ENCODE measurements around the gene UGT1A10.

UGT1A10 gene

DNA sequence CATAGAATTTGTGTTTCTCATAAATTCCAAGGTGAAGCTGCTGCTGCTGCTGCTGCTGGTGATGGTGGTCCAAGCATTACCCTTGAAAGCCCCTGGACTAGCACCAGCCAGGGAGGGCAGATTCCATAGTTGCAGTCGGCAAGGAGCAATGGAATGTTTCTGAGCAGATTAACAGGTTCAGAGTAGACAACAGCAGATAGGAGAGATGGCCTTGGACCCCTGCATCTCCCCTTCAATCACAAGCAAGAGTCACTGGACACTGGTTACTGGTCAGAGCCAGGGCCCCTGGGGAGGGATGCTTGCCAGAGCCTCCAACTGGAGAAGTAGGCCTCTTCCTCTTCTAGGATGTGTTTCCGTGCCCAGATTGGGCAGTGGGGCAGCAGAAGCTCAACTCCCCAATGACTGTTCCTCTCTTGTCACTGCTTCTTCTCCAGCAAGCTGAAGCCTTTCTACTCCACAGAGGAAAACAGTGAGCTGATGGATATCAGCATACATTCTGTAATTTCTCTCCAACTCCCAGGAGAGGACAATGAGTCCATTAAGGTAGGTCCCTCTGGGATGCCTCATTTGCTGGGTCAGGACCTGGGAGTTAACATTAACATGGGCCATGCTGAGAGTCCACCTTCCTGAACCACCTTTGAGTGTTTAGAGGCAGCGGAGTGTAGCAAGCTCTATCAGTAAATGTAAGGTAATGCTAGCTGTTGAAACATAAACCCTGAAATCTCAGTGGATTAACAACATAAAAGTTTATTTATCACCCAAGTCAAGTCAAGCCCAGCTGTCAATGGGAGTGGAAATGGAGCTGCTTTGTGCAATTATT is 177.2 kb downstream of the UGT1A10 start:
- no peaks in the 10 kb centered on the region for H3K4me1 ChIP-seq (ENCODE audit: insufficient read depth, low read length)

GRCh38 chr2:233814056-233814835 is 178.0 kb downstream of the UGT1A10 start:
- no peak overlapping the region for H3K9ac ChIP-seq (ENCODE audit: low read length)
- no peaks in the 10 kb centered on the region for H3K4me1 ChIP-seq (ENCODE audit: insufficient read depth, low read length)
- no peaks in the 10 kb centered on the region for H3K36me3 ChIP-seq (ENCODE audit: insufficient read depth, low read length)
- no peaks in the 10 kb centered on the region for H3K27me3 ChIP-seq (ENCODE audit: control insufficient read depth in 1 of 2, insufficient read depth in 2 of 2, low read length in 2 of 2)
- no peak overlapping the region for H3K4me3 ChIP-seq (ENCODE audit: low read depth in 1 of 2, low read length in 2 of 2)
- no peak overlapping the region for H3K27ac ChIP-seq (ENCODE audit: low read depth, low read length)
- H3K9me3 ChIP-seq (ENCODE audit: low read length): no peaks in the 10 kb centered on the region

More for the DNA sequence above, 177.2 kb downstream of the UGT1A10 start:
- no peaks in the 10 kb centered on the region for H3K36me3 ChIP-seq (ENCODE audit: insufficient read depth, low read length)
- H3K4me3 ChIP-seq (ENCODE audit: low read depth in 1 of 2, low read length in 2 of 2): no peak overlapping the region
- H3K27ac ChIP-seq (ENCODE audit: low read depth, low read length): no peak overlapping the region
- H3K9me3 ChIP-seq (ENCODE audit: low read length): no peaks in the 10 kb centered on the region
- H3K27me3 ChIP-seq (ENCODE audit: control insufficient read depth in 1 of 2, insufficient read depth in 2 of 2, low read length in 2 of 2): no peaks in the 10 kb centered on the region
- H3K9ac ChIP-seq (ENCODE audit: low read length): no peak overlapping the region

GRCh38 chr2:233815861-233816260 is 179.6 kb downstream of the UGT1A10 start:
- Histone ChIP-seq H3K27me3 (ENCODE audit: control insufficient read depth in 1 of 2, insufficient read depth in 2 of 2, low read length in 2 of 2) (no peaks in the 10 kb centered on the region), H3K36me3 (ENCODE audit: insufficient read depth, low read length) (no peaks in the 10 kb centered on the region), H3K9ac (ENCODE audit: low read length) (no peak overlapping the region), H3K4me3 (ENCODE audit: low read depth in 1 of 2, low read length in 2 of 2) (no peak overlapping the region), H3K27ac (ENCODE audit: low read depth, low read length) (no peak overlapping the region), H3K9me3 (ENCODE audit: low read length) (no peaks in the 10 kb centered on the region), H3K4me1 (ENCODE audit: insufficient read depth, low read length) (no peaks in the 10 kb centered on the region)

DNA sequence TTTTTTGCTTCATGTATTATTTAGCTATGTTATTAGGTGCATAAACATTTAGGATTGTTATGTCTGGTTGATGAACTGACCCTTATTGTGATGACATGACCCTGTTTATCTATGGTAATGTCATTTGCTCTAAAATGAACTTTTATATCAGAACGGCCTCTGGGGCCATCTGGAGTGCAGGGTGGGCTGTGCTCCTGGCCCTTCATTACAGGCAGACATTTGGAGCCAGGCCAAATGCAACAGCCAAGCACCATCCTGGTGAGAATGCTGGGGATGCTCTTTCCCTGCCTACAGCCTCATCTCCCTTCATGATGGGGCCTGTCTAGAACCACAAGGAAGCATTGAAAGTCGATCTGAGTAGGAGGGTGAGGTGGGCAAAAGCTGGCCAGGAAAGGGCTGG is 180.1 kb downstream of the UGT1A10 start:
- Histone ChIP-seq H3K27me3 (ENCODE audit: control insufficient read depth in 1 of 2, insufficient read depth in 2 of 2, low read length in 2 of 2) (no peaks in the 10 kb centered on the region), H3K27ac (ENCODE audit: low read depth, low read length) (no peak overlapping the region), H3K9me3 (ENCODE audit: low read length) (no peaks in the 10 kb centered on the region)

GRCh38 chr2:233816771-233817170 is 180.5 kb downstream of the UGT1A10 start:
- Histone ChIP-seq H3K36me3 (ENCODE audit: insufficient read depth, low read length) (no peaks in the 10 kb centered on the region), H3K9me3 (ENCODE audit: low read length) (no peaks in the 10 kb centered on the region), H3K4me1 (ENCODE audit: insufficient read depth, low read length) (no peaks in the 10 kb centered on the region), H3K4me3 (ENCODE audit: low read depth in 1 of 2, low read length in 2 of 2) (no peak overlapping the region), H3K27me3 (ENCODE audit: control insufficient read depth in 1 of 2, insufficient read depth in 2 of 2, low read length in 2 of 2) (no peaks in the 10 kb centered on the region), H3K9ac (ENCODE audit: low read length) (no peak overlapping the region), H3K27ac (ENCODE audit: low read depth, low read length) (no peak overlapping the region)

More for the DNA sequence above, 180.1 kb downstream of the UGT1A10 start:
- Histone ChIP-seq H3K4me1 (ENCODE audit: insufficient read depth, low read length) (no peaks in the 10 kb centered on the region), H3K36me3 (ENCODE audit: insufficient read depth, low read length) (no peaks in the 10 kb centered on the region), H3K9ac (ENCODE audit: low read length) (no peak overlapping the region), H3K4me3 (ENCODE audit: low read depth in 1 of 2, low read length in 2 of 2) (no peak overlapping the region)

DNA sequence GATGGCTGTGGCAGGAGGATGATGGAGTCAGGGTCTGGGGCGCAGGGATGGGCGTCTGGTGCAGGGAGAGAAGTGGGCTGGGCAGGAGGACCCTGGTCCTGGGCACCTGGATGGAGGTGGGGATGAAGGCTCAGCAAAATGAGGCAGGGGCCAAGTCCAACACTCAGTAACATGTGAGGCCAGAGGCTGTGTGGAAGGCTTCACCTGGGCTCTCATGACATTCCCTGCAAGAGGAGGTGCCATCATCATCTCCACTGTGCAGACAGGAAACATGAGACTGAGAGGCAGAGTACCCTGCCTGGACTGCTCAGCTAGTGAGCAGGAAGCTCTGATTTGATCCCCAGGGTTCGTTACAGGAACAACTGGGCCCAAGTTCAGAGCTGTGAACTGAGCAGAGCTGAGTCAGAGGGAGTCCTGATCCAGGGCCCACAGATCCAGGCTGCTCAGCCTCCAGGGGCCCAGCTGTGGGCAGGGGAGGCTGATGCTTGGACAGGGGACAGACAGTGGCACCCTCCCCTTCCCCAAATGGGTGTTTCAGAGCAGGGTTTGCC is 181.2 kb downstream of the UGT1A10 start:
- H3K4me3 ChIP-seq (ENCODE audit: low read depth in 1 of 2, low read length in 2 of 2): no peak overlapping the region

GRCh38 chr2:233817995-233818638 is 181.9 kb downstream of the UGT1A10 start:
- Histone ChIP-seq H3K27me3 (ENCODE audit: control insufficient read depth in 1 of 2, insufficient read depth in 2 of 2, low read length in 2 of 2) (no peaks in the 10 kb centered on the region), H3K27ac (ENCODE audit: low read depth, low read length) (no peak overlapping the region), H3K9ac (ENCODE audit: low read length) (no peak overlapping the region), H3K4me3 (ENCODE audit: low read depth in 1 of 2, low read length in 2 of 2) (no peak overlapping the region), H3K36me3 (ENCODE audit: insufficient read depth, low read length) (no peaks in the 10 kb centered on the region), H3K9me3 (ENCODE audit: low read length) (no peaks in the 10 kb centered on the region), H3K4me1 (ENCODE audit: insufficient read depth, low read length) (no peaks in the 10 kb centered on the region)

More for the DNA sequence above, 181.2 kb downstream of the UGT1A10 start:
- Histone ChIP-seq H3K4me1 (ENCODE audit: insufficient read depth, low read length) (no peaks in the 10 kb centered on the region), H3K9me3 (ENCODE audit: low read length) (no peaks in the 10 kb centered on the region), H3K27ac (ENCODE audit: low read depth, low read length) (no peak overlapping the region), H3K36me3 (ENCODE audit: insufficient read depth, low read length) (no peaks in the 10 kb centered on the region), H3K27me3 (ENCODE audit: control insufficient read depth in 1 of 2, insufficient read depth in 2 of 2, low read length in 2 of 2) (no peaks in the 10 kb centered on the region), H3K9ac (ENCODE audit: low read length) (no peak overlapping the region)

GRCh38 chr2:233818639-233819621 is 182.7 kb downstream of the UGT1A10 start:
- H3K36me3 ChIP-seq (ENCODE audit: insufficient read depth, low read length): no peaks in the 10 kb centered on the region
- no peak overlapping the region for H3K4me3 ChIP-seq (ENCODE audit: low read depth in 1 of 2, low read length in 2 of 2)
- no peaks in the 10 kb centered on the region for H3K4me1 ChIP-seq (ENCODE audit: insufficient read depth, low read length)
- no peak overlapping the region for H3K27ac ChIP-seq (ENCODE audit: low read depth, low read length)
- no peaks in the 10 kb centered on the region for H3K27me3 ChIP-seq (ENCODE audit: control insufficient read depth in 1 of 2, insufficient read depth in 2 of 2, low read length in 2 of 2)
- no peaks in the 10 kb centered on the region for H3K9me3 ChIP-seq (ENCODE audit: low read length)
- H3K9ac ChIP-seq (ENCODE audit: low read length): no peak overlapping the region

DNA sequence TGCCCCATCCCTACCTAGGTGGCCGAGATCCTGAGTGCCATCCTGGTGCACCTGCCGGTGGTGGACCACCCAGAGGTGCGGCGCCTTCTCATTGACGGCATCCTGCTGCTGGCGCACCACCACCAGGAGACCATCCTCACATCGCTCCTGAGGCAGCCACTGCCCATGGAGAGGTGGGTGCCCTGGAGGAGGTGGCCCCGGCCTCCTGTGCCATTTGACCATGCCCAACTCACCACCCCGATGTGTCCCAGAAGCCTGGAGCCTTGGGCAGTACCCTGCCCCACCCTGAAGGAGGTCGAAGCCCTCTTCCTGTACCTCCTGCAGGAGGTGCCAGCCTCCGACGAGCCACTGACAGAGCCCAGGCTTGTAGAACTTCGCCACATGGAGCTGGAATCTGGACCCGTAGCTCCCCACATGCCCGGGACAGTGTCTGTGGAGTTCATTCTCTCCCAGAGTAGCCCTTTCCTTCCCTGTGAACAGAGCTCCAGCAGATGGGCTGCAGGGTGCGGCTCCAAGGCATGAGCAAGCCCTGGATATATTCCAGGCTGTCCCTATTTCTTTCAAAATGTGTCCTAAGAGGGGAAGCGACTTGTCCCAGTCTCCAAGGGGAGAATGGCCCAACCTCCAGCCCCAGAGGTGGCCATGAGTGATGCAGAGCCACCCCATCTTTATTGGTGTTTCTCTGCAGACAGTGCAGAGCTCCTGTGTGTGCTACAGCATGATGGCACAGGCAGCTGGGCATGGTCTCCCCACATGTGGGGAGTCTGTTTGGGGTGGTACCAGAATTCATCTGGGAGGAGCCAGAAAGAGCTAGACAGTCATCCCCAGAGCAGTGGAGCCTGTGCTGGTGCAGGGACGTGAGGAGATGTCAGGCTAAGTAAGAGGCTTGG is 183.9 kb downstream of the UGT1A10 start:
- Histone ChIP-seq H3K27me3 (ENCODE audit: control insufficient read depth in 1 of 2, insufficient read depth in 2 of 2, low read length in 2 of 2) (no peaks in the 10 kb centered on the region), H3K27ac (ENCODE audit: low read depth, low read length) (no peak overlapping the region), H3K4me3 (ENCODE audit: low read depth in 1 of 2, low read length in 2 of 2) (no peak overlapping the region), H3K36me3 (ENCODE audit: insufficient read depth, low read length) (no peaks in the 10 kb centered on the region), H3K9ac (ENCODE audit: low read length) (no peak overlapping the region), H3K9me3 (ENCODE audit: low read length) (no peaks in the 10 kb centered on the region), H3K4me1 (ENCODE audit: insufficient read depth, low read length) (no peaks in the 10 kb centered on the region)

- Histone ChIP-seq H3K27me3 (ENCODE audit: control insufficient read depth in 1 of 2, insufficient read depth in 2 of 2, low read length in 2 of 2) (no peaks in the 10 kb centered on the region), H3K36me3 (ENCODE audit: insufficient read depth, low read length) (no peaks in the 10 kb centered on the region), H3K27ac (ENCODE audit: low read depth, low read length) (no peak overlapping the region), H3K4me3 (ENCODE audit: low read depth in 1 of 2, low read length in 2 of 2) (no peak overlapping the region), H3K9me3 (ENCODE audit: low read length) (no peaks in the 10 kb centered on the region), H3K9ac (ENCODE audit: low read length) (no peak overlapping the region), H3K4me1 (ENCODE audit: insufficient read depth, low read length) (no peaks in the 10 kb centered on the region)
Measured at GRCh38 chr2:233820774-233821105, 184.5 kb downstream of the UGT1A10 start.

Measured in muscle layer of colon (tissue), 2 donors.